ENCODE results near the gene MAN2B1. TPM values are rescaled to one million over a fixed set of nuclear protein-coding genes. Genes with fewer than 3 reads are reported as not detected.
"Not testable (repeated sequence)": the region's sequence is repeated elsewhere in the genome, so short reads cannot be mapped to it uniquely, and the experiment has no call there.

The MAN2B1 gene
- total RNA-seq, 1 donor from 2014 or later = 32.5 TPM

DNA sequence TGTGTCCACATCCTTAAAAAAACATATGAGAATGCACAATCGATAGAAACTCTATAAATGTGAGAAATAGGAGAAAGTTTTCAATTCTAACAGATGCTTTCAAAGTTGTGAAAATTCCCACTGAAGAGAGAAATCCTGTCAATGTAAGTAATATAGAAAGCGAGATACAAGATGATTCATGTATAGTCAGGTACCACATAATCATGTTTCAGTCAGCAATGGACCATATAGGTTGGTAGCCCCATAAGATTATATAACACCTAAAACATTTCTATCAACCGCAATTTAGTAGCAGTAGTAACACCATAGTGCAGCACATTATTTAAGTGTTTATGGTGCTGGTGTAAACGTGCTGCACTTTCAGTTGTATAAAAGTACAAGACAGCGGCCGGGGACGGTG is 37.3 kb downstream of the MAN2B1 start:
- intact Hi-C loops (cut with micrococcal nuclease) = no loop called here
- ATAC-seq = no peak
- DNase-seq = no peak

GRCh38 chr19:12628040-12629022 is 38.2 kb downstream of the MAN2B1 start:
- DNase-seq = no peak
- intact Hi-C loops (cut with micrococcal nuclease) = no loop called here

GRCh38 chr19:12626958-12627357 is 39.6 kb downstream of the MAN2B1 start:
- DNase-seq (no peak), ATAC-seq (no peak)
- intact Hi-C loops (cut with micrococcal nuclease) = no loop called here

More at GRCh38 chr19:12628040-12629022, 38.2 kb downstream of the MAN2B1 start:
- ATAC-seq = no peak

GRCh38 chr19:12623361-12624031 is 43.0 kb downstream of the MAN2B1 start:
- DNase-seq (no peak), ATAC-seq (no peak)
- intact Hi-C loops (cut with micrococcal nuclease) = no loop called here

DNA sequence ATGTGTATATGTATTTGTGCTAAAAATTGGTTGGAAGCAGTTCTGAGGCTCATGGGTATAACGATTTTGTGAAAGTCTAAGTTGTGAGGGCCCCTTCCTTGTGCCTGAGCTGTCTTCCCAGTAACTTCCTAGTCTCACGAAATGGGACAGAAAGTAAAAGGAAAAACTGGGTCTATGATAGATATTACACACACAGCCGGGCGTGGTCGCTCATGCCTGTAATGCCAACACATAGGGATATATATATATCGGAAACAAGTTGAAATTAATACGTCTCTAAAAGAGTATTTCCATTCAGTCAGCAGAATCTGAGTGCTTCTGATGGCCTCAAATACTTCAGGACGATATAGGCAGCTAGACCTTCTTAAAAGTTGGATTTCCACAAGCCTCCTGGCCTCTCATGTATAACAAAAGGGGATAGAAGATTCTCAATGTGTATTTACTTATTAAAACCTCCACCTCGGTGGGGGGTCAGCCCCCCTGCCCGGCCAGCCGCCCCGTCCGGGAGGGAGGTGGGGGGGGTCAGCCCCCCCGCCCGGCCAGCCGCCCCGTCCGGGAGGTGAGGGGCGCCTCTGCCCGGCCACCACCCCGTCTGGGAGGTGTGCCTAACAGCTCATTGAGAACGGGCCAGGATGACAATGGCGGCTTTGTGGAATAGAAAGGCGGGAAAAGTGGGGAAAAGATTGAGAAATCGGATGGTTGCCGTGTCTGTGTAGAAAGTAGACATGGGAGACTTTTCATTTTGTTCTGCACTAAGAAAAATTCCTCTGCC is 45.1 kb downstream of the MAN2B1 start:
- DNase-seq; ATAC-seq; intact Hi-C loops (cut with micrococcal nuclease): not testable (repeated sequence)

DNA sequence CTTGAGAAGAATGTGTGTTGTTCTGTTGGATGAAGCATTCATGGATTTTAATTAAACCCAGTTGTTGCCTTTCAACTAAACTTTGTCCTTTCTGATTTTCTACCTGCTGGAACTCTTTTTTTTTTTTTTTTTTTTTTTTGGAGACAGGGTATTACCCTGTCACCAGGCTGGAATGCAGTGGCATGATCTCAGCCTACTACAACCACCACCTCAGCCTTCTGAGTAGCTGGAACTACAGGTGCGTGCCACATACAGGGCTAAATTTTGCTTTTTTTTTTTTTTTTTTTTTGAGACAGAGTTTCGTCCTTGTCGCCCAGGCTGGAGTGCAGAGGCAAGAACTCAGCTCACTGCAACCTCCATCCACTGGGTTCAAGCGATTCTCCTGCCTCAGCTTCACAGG is 48.9 kb downstream of the MAN2B1 start:
- intact Hi-C loops (cut with micrococcal nuclease) = no loop called here
- ATAC-seq (no peak), DNase-seq (no peak)

GRCh38 chr19:12611361-12611699 is 55.2 kb downstream of the MAN2B1 start:
- DNase-seq = peak; percentile 72
- intact Hi-C loops (cut with micrococcal nuclease) = no loop called here
- peak; percentile 82 for ATAC-seq

DNA sequence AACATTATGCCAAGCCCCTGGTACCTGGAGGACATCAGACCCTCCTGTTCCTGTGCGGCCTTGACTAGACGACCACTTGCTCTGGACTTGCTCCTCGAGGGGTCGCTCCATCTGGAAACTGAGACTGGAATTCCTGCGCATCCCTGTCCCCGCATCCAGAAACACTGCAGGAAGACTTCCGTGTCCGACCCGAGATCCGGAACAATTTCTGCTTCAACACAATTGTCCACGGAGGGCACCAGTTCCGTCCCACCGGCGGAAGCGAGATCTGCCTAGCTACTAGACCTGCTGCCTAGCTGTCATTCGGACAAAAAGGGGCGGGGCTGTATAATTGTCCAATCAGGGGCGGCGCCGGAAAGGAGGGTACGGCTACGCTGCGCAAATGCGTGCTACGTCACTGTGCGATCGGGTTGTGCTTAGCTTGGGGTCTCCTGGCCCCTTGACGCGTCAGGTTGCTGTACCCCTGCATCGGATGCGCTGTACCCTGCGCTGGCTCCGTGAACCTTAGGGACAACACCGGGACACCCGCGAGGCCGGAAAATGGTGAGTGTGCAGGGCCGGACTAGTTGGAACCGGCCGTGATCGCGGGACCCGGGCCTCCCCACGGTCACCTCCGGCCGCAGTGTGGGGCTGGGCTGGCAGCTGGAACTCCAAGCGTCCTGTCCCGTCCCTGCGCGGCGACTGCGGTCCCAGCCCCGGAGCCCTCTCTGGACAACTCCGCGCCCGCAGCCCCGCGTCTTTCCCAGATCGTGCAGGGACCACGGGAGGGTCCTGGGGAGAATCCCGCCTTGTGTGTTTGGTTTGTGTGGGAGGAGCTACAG is 55.8 kb downstream of the MAN2B1 start, which contains the start of the genes ZNF490 and ZNF791:
Gene ZNF490 (minus strand): TSS at position 274 of the 821 bp plus-strand sequence. CDS start 133 bp downstream, at position 141.
Gene ZNF791 (plus strand): TSS at position 381 of the 821 bp plus-strand sequence. CDS start 160 bp downstream, at position 541.
- DNase-seq (peak; percentile 97), ATAC-seq (peak; percentile 99)
- intact Hi-C loops (cut with micrococcal nuclease) = no loop called here

DNA sequence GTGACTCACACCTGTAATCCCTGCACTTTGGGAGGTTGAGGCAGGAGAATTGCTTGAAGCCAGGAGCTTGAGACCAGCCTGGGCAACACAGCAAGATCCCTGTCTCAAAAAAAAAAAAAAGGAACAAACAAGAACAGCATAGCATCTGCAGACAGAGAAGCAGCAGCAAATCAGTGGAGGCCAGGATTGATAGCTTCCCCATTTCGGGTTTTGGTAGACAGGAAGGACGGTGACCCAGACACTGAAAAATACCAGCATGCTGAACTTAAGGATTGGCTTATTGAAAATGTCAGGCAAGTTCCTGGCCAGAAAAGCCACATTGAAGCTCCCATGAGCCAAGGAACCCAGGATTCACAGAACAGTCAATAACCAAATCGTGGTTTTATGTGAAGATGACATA is 58.9 kb downstream of the MAN2B1 start:
- ATAC-seq = no peak
- intact Hi-C loops (cut with micrococcal nuclease) = no loop called here
- no peak for DNase-seq

- intact Hi-C loops (cut with micrococcal nuclease) = no loop called here
- no peak for DNase-seq
- no peak for ATAC-seq
Measured at GRCh38 chr19:12606796-12607195, 59.7 kb downstream of the MAN2B1 start.

DNA sequence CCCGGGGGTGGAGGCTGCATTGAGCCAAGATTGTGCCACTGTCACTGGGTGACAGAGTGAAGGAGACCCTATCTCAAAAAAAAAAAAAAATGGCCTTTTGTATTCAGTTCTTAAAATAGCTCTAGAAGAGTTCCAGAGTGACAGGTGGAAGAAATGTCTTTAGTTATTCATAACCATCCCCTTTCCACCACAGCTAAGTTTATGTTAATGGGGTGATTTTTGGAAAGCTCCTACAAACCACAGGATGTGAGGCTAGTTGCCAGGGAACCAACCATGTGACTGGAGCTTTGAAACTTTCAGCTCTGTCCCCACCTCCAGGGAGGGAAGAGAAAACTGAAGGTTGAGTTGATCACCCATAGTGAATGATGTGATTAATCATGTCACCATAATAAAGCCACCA is 62.8 kb downstream of the MAN2B1 start:
- intact Hi-C loops (cut with micrococcal nuclease) = no loop called here
- DNase-seq = no peak
- no peak for ATAC-seq

DNA sequence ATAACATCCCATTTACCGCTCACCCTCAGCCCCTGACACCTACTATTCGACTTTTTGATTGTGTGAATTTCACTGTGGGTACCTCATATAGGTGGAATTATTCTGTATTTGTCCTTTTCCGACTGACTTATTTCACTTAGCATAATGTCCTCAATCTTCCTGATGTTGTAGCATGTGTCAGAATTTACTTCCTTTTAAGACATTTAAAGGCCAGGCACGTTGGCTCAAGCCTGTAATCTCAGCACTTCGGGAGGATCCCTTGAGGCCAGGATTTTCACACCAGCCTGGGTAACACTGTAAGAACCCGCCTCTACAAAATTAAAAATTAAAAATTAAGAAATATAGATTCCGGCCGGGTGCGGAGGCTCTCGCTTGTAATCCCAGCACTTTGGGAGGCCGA is 68.9 kb downstream of the MAN2B1 start:
- DNase-seq (no peak), ATAC-seq (no peak)
- intact Hi-C loops (cut with micrococcal nuclease) = no loop called here

- intact Hi-C loops (cut with micrococcal nuclease) = no loop called here
- DNase-seq = no peak
- peak; percentile 20 for ATAC-seq
Measured at GRCh38 chr19:12596927-12597548, 69.5 kb downstream of the MAN2B1 start.

Other genes with a start within 250 kb of the MAN2B1 start
- gene ZNF443, start 225.7 kb downstream of the MAN2B1 start, total RNA-seq = 2.3 TPM
- 1.6 TPM for gene ZNF709, start 181.9 kb downstream of the MAN2B1 start, total RNA-seq
- 9.6 TPM for gene ZNF564, start 115.3 kb downstream of the MAN2B1 start, total RNA-seq
- 5.1 TPM for gene ZNF490, start 55.9 kb downstream of the MAN2B1 start, total RNA-seq
- 15.5 TPM for gene ZNF791, start 55.8 kb downstream of the MAN2B1 start, total RNA-seq
- 8.7 TPM for gene WDR83, start 65 bp upstream of the MAN2B1 start, total RNA-seq
- 60.2 TPM for gene DHPS, start 15.1 kb upstream of the MAN2B1 start, total RNA-seq
- not detected for gene GNG14, start 21.3 kb upstream of the MAN2B1 start, total RNA-seq
- 1.7 TPM for gene FBXW9, start 29.9 kb upstream of the MAN2B1 start, total RNA-seq
- 36.0 TPM for gene TNPO2, start 57.2 kb upstream of the MAN2B1 start, total RNA-seq
- 127 TPM for gene TRIR, start 67.9 kb upstream of the MAN2B1 start, total RNA-seq
- 64.7 TPM for gene GET3, start 70.8 kb upstream of the MAN2B1 start, total RNA-seq
- not detected for gene BEST2, start 85.0 kb upstream of the MAN2B1 start, total RNA-seq
- 44.9 TPM for gene HOOK2, start 108.8 kb upstream of the MAN2B1 start, total RNA-seq
- 24.2 TPM for gene JUNB, start 124.7 kb upstream of the MAN2B1 start, total RNA-seq
- 750 TPM for gene PRDX2, start 135.1 kb upstream of the MAN2B1 start, total RNA-seq
- gene THSD8, start 135.3 kb upstream of the MAN2B1 start, total RNA-seq = 2.2 TPM
- gene RNASEH2A, start 139.8 kb upstream of the MAN2B1 start, total RNA-seq = 4.5 TPM
- not detected for gene RTBDN, start 167.8 kb upstream of the MAN2B1 start, total RNA-seq
- 0.12 TPM for gene MAST1, start 171.8 kb upstream of the MAN2B1 start, total RNA-seq
- 19.2 TPM for gene DNASE2, start 214.7 kb upstream of the MAN2B1 start, total RNA-seq
- gene KLF1, start 220.5 kb upstream of the MAN2B1 start, total RNA-seq = not detected
- gene GCDH, start 224.4 kb upstream of the MAN2B1 start, total RNA-seq = 30.5 TPM